ENCODE results near the gene TIAM2.

Gene TIAM2

GRCh38 chr6:155245193-155245592 is 250.1 kb downstream of the TIAM2 start:
- DNase-seq: no peak

DNA sequence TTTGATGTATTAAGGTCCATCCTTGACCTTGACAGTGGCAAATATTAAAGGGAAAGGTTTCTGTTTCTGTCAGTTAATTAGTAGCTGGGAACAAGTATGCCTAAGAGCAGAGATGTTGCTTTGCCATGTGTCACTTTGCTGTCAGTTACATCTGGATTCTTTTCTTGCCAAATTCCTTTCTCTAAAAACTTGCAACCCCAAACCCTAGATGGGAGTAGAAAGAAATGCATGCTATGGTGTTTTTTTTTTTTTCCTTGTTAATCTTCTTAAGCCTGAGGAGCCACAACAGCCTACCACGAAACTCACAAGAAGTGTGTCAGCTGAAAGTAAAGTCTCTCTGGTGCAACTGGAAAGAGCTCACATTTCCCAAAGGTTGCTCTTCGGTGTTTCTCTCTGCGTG is 250.7 kb downstream of the TIAM2 start:
- DNase-seq: no peak

DNA sequence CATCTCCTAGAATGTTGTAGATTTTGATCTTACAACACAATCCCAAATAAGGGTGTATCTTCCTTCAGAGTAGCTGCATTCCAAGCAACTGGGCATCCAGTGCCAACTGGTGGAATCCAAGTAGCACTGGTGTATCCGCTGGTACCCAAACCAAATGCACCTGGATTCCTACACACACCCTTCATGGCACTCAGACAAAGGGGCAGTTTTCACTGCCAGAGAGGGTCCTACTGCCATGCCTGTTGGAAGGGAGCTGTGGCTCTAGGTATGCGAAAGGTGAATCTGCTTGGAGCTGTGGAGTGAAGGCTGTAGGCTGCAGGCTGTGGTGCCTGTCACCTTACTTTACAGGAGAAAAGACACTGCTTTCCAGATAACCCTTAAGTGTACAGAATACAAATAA is 251.7 kb downstream of the TIAM2 start:
- DNase-seq: no peak

DNA sequence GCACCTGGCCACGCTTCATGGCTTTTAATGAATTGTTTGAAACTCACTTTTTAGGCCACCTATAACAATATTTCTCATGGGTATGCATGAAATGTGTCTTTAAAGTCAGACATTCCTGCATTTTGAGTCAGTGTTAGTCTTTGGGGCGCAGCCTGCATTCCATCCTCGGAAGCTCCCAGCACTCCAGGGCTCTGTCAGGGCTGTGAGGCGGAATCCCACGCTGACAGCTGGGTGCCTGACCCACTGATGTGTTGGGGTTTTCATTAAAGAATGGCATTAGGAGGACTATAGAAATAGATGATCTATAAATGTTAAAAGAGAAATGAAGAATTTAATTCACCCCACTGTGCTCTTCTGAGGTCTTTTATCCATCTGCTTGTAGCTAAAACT is 252.5 kb downstream of the TIAM2 start:
- no peak for DNase-seq

GRCh38 chr6:155248008-155249001 is 253.2 kb downstream of the TIAM2 start:
- DNase-seq: peak; percentile 18

- no peak for DNase-seq
Observed at GRCh38 chr6:155250701-155251381, 255.7 kb downstream of the TIAM2 start.

- DNase-seq: no peak
Observed at GRCh38 chr6:155252581-155252980, 257.5 kb downstream of the TIAM2 start.

- DNase-seq: no peak
Observed at GRCh38 chr6:155253337-155253736, 258.2 kb downstream of the TIAM2 start.

DNA sequence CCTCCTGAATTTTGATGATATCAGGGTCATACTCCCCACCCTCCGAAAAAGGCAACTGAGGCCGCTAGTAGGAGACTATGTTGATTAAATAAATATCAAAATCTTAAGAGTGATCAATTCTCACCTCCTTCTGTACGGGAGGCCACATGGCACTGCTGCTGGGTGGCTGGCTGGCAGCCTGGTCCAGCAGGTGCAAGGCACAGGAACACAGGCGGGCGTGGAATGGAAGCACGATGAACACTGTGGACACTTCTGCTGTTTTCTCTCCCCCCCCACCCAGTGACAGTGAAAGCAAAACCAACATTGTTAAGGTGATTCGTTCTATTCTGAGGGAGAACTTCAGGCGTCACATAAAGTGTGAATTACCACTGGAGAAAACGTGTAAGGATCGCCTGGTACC is 259.0 kb downstream of the TIAM2 start:
- no peak for DNase-seq

- DNase-seq: no peak
Observed at GRCh38 chr6:155256122-155256795, 261.1 kb downstream of the TIAM2 start.

- DNase-seq: no peak
Observed at GRCh38 chr6:155257796-155258195, 262.7 kb downstream of the TIAM2 start.

GRCh38 chr6:155259204-155259603 is 264.1 kb downstream of the TIAM2 start:
- no peak for DNase-seq

DNA sequence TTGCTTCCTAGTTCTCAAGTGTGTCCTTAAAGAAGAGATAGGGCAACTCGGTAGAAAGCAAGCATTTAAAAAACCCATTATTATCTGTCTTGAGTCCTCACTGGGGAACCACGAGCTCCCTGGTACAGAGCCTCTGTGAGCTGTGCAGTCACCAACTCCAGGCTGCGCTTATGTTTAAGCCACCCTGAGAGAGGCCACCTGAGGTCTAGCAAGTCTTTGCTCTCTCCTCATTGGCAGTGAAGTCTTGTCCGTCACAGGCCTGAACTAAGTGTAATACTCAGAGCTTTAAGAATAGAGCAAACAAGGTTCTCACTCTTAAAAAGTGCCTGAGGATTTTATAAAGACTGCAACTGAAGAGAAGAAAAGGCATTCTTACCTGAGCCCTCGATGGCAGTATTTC is 264.8 kb downstream of the TIAM2 start:
- no peak for DNase-seq

DNA sequence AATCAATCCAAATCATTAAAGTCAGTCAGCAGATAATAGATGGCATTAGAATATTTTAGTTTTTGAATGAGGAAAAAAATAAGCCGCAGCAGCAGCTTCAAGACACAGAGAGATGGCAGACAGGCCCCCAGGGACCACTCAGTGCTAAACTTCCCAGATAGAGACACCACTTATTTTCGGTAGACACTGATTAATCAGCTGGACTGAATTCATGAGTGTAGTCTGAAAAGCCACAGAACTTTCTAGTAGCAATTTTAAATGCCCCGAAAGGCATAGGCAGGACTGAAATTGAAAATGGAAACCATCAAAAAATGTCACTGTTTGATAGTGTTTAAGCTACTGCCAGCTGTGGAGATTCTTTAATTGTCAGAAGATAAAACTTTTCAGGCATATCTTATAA is 265.6 kb downstream of the TIAM2 start:
- DNase-seq: no peak

DNA sequence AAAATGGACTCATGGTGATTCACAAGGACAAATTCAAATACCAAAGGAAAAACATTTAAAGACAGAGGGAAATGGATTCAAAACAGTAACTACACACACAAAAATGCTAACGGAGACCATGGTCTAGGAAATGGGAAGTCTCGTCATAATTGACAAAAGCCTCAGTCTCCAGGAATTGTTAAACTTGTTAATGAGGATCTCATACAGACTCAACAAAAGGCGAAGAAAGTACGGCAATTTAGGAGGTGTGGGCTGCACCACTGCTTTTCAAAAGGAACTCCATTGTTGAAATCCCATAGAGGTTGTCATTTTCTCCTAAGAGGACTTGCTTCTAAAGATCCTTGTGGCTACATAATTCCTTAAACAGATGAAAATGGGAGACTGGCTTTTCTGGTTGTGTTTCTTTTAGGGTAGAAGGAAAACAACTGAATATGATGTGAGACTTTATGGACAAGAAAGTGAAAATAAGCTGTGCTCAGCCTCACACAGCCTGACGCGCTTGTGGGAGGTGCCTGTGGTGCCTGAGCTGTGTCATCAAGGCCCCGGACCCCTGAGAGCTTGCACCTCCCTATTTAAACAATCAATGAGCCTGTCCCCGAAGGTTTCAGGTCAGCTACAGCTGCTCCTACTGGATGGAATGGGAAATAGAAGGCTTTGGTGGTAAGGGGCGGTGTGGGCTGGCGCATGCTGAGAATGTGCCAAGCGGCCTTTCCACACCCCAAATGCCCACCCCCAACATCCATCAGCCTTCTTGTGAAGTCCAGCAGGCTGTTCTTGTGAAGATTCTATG is 266.2 kb downstream of the TIAM2 start:
- no peak for DNase-seq

DNA sequence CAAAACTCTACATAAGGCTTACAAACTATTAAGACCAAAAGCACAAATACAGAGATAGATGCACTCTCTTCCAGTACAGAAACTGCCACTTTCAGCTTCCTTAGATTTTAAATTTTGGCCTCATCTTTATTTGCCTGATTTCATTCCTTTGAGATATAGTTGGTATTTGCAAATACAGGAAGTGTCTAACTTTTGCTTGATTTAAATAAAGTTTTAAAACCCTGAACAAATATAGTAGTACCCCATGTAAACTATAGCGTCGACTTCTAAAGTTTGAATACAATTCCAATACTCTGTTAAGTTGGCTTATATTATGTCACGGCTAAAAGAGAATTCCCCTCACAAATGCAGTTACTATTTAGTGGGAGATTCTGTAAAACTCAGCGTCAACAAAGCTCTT is 267.5 kb downstream of the TIAM2 start:
- DNase-seq: no peak

- DNase-seq: no peak
Observed at GRCh38 chr6:155263373-155264063, 268.4 kb downstream of the TIAM2 start, which contains the start of gene CLDN20. Gene CLDN20 (plus strand): TSS chr6:155264013. CDS start chr6:155275720, 11,707 bp downstream.

DNA sequence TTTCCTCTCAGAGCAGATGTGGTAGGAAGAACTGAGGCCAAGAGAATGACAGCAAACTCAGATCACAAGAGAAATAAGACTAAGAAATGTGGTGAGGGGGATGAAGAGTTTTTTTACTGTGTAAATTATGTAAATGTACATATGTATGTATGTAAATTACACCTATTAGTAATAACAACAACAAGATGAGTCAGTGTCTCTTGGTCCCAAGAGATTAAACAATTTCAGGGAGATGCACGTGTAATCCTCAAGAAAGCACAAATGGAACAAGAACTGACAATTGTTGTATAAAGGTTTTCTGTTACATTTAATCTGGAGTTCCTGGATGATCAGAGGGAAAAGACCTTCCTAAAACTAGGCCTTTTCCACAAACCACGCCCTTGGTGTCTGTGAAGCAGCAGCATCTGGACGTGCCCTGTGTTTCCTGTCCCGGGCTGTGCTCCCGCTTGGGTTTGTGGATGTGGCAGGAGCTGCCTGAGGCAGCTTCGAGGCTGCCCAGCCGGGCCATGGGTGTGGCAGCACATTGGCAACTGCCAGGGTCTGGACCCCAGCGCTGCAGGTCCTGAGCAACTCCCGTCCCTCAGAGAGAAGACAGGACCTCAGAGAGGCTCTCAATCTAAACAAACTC is 269.7 kb downstream of the TIAM2 start:
- DNase-seq: no peak

GRCh38 chr6:155265843-155266535 is 270.9 kb downstream of the TIAM2 start:
- DNase-seq: no peak

GRCh38 chr6:155267411-155267810 is 272.3 kb downstream of the TIAM2 start:
- DNase-seq: no peak

Measured in NCI-H1105 treated with DMSO at 0.1 percent for 48 hours (cell line).